ENCODE data around the gene CRACDL.

- TF ChIP-seq EZH2 (IDR thresholded peaks at IDR 0.05; ENCODE audit: low read length, unreplicated experiment) (no peak), EZH2phosphoT487 (IDR thresholded peaks at IDR 0.05; ENCODE audit: borderline replicate concordance, low read length) (no peak)
- TF ChIP-seq, protein P1, sequence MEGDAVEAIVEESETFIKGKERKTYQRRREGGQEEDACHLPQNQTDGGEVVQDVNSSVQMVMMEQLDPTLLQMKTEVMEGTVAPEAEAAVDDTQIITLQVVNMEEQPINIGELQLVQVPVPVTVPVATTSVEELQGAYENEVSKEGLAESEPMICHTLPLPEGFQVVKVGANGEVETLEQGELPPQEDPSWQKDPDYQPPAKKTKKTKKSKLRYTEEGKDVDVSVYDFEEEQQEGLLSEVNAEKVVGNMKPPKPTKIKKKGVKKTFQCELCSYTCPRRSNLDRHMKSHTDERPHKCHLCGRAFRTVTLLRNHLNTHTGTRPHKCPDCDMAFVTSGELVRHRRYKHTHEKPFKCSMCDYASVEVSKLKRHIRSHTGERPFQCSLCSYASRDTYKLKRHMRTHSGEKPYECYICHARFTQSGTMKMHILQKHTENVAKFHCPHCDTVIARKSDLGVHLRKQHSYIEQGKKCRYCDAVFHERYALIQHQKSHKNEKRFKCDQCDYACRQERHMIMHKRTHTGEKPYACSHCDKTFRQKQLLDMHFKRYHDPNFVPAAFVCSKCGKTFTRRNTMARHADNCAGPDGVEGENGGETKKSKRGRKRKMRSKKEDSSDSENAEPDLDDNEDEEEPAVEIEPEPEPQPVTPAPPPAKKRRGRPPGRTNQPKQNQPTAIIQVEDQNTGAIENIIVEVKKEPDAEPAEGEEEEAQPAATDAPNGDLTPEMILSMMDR (conservative IDR thresholded peaks at IDR 0.05; ENCODE audit: low read depth, low read length): no peak
Measured at GRCh38 chr2:98830571-98831145, 105.4 kb downstream of the CRACDL start.

Data from PC-3 (cell line).